GM18508 (cell line): ENCODE results near the gene TMEM266.
"Not testable (repeated sequence)": the region's sequence is repeated elsewhere in the genome, so short reads cannot be mapped to it uniquely, and the experiment has no call there.

Experiments
- ATAC-seq: cut with Tn5 transposase; IDR thresholded peaks from one replicate; pipeline ENCODE4 v1.9.1; 2021; ENCODE audit warnings: moderate number of reproducible peaks; ENCODE audit not compliant: insufficient read depth, unreplicated experiment

The TMEM266 gene, protein sequence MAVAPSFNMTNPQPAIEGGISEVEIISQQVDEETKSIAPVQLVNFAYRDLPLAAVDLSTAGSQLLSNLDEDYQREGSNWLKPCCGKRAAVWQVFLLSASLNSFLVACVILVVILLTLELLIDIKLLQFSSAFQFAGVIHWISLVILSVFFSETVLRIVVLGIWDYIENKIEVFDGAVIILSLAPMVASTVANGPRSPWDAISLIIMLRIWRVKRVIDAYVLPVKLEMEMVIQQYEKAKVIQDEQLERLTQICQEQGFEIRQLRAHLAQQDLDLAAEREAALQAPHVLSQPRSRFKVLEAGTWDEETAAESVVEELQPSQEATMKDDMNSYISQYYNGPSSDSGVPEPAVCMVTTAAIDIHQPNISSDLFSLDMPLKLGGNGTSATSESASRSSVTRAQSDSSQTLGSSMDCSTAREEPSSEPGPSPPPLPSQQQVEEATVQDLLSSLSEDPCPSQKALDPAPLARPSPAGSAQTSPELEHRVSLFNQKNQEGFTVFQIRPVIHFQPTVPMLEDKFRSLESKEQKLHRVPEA

DNA sequence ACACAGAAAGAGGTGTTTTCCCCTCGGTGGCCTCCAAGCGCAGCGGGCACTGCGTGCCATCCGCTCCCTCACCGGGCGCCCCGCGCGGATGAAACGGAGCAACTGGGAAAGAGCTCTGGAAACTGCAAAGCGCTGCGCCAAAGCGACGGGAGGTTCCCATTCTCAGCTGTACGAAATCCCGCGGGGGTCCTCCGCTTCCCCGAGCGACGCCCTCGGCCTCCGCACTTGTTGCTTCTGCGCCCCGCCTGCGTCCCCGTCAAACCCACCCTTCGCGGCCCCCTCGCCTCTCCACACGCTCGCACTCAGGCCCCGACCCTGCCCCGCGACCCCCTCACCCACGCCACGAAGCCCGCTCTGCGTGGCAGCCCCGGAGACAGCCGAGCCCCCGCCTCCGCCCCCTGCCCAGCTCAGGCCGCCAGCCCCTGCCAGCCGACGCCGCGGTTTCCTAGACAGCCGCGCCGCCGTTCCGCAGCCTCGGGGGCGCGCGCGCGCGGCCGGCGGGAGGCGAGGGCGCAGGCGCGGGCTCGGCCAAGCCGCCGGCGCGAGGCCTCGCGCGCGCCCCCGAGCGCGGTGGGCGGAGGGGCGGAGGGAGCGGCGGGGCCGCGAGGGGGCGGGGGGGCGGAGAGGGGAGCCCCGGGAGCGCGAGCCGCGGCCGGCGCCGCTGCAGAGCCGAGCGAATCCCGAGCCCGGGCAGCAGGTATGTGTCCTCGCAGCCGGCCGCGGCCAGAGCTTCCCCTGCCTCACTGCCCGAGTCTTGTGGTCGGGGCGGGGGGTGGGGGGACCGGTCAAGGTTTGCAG is at the start of gene TMEM266:
TMEM266 (plus strand) TSS at position 666 of the 798 bp plus-strand sequence. CDS start 74,279 bp downstream, outside the sequence.
- ATAC-seq = no peak

- ATAC-seq = no peak
These were observed 49.2 kb upstream of the TMEM266 start for GRCh38 chr15:76010613-76011012.

DNA sequence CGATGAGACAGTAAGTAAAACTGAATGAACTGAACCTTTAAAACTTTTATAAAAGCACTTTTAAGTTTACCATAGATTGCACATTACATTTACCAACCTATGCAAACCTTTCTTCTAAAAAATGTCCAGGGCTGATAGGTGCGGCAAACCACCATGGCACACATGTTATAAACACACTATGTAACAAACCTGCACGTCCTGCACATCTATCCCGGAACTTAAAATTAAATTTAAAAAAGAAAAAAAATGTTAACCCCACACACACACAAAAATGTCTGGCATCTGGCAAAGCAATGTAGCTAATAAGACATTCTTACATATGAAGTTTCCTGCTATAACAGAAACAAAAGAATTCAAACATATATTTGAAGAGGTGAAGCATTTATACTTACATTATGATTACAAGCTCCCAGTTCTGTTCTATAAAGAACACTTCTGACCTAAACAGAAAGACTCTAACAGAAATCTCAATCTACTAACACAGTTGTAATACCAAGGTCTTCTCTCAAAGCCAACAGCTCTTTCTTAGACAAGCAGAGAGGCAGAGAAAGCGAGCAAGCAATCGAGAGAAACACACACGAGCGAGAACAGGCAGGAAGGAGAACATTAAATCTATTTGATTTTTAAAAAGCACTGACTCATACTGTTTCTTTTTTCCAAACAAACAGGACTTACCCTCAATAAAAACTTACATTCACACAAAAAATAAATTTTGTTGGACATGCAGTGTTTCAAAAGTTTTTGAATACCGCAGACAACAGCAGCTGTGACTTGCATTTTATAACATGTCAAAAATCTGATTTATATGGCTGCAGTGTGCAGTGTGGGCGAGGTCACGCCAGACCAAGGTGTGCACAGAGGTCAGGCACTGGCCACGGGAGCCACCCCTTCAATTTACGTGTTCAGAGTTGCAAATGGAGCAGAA is 47.9 kb upstream of the TMEM266 start, which contains the start of gene NRG4:
NRG4 (minus strand) TSS at position 798 of the 925 bp plus-strand sequence. CDS start 1,194 bp downstream, outside the sequence.
- no peak for ATAC-seq

DNA sequence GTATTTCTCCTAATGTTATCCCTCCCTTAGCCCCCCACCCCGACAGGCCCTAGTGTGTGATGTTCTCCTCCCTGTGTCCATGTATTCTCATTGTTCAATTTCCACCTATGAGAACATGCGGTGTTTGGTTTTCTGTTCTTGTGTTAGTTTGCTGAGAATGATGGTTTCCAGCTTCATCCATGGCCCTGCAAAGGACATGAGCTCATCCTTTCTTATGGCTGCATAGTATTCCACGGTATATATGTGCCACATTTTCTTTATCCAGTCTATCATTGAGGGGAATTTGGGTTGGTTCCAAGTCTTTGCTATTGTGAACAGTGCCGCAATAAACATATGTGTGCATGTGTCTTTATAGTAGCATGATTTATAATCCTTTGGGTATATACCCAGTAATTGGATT is 46.3 kb upstream of the TMEM266 start:
- ATAC-seq = not testable (repeated sequence)

- ATAC-seq = no peak
These were observed 35.6 kb upstream of the TMEM266 start for GRCh38 chr15:76024021-76024768.

DNA sequence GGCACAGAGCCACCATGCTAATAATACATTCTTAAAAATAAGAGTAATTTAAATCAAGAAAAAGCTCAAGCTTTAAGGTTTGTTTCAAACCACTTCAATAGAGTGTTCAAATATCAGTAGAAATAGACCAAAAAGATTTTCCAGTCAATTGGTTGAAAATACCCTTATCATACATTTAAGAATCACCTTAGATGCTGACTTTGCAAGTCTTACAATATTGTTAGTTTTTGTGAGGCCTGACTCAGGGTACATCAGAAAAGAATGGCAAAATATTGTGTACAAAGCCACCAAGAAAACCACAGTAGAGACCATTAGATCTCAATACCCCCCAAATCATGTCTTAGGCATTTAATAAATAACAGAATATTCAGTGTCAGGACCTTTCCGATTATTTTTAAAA is 27.7 kb upstream of the TMEM266 start:
- no peak for ATAC-seq

- ATAC-seq = no peak
These were observed 26.3 kb upstream of the TMEM266 start for GRCh38 chr15:76033438-76033837.

DNA sequence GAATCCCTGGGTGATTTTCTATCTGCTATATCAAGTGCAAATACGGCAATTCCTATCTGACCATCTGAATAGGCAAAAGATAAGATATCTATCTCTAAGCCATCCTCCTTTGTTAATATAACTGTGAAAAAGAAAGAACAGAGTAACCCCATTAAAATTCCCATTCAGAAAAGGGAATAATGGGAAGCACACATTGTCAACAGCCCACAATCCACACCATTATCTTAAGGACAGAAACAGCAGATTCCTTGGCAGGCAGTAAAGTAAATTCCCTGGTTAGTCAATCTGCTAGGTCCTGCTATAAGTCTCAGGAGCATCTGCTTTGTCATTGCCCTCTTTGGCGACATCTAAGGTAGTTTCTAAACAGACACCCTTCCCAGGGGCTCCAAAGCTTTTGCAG is 25.7 kb upstream of the TMEM266 start:
- no peak for ATAC-seq

GRCh38 chr15:76035593-76035992 is 24.2 kb upstream of the TMEM266 start:
- no peak for ATAC-seq

DNA sequence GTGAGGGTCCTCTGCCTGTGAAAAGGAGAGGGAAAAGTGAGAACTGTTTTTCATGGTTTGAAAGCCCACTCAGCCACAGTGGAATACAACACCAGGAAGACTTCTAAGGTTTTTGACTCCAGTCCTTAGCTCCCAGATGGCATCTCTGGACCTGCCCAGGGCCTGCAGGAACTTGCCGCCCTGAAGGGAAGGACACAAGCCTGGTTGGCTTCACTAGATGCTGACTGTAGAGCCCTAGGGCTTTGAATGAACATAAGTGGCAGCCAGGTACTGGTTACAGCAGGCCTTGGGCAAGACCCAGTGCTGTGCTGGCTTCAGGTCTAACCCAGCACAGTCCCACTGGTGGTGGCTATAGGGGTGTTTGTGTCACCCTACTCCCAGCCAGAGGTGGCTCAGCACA is 21.3 kb upstream of the TMEM266 start:
- no peak for ATAC-seq

GRCh38 chr15:76054201-76054600 is 5.6 kb upstream of the TMEM266 start:
- not testable (repeated sequence) for ATAC-seq

DNA sequence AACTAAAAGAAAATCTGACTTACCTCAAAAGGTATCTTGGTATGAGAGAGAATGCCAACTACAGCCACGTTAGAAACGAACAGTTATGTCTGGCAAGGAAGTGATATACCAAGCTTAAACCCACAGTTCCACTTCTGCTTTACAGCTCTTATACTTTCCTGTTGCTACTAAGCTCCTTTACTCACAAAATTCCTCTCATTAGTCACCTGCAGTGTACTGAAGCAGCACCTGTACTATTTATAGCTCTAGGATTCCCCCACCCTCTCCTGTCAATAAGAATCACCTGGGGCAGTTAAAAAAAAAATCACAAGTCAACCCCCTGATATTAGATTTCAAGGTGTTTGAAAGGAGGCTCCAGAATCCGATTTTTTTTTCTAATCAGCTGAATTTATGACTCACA is 2.9 kb upstream of the TMEM266 start:
- ATAC-seq = peak; percentile 43

- ATAC-seq = no peak
These were observed 2.3 kb upstream of the TMEM266 start for GRCh38 chr15:76057332-76058000.

DNA sequence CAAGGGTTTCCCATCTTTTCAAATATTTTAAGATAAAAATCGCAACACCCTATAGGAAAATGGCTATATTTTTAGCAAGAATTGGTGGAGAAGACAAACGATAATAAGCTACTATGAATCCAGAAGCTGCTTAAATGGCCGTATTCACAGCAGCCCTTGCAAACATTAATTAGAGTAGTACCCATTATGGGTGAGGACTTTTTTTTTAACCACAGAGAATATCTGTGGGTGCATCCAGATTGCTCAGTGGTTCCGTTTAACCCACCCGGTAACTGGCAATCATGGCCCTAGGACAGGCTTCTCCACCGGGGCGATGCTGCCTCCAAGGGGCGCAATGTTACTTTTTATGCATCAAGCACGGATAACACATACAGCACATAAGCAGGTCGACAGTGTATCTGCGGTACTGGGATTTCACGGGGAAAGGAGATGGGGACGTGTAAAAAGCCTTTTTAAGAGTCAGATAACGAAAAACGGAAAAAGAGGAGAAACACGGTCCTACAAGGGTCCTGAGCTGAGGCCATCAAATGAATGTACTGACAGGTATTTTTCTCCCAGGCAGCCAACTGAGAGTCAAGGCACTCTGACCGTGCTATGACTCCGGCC is 968 bp upstream of the TMEM266 start:
- no peak for ATAC-seq

GRCh38 chr15:76060118-76060989 is 569 bp downstream of the TMEM266 start:
- ATAC-seq = no peak

GRCh38 chr15:76061700-76062099 is 1.9 kb downstream of the TMEM266 start:
- ATAC-seq = no peak

DNA sequence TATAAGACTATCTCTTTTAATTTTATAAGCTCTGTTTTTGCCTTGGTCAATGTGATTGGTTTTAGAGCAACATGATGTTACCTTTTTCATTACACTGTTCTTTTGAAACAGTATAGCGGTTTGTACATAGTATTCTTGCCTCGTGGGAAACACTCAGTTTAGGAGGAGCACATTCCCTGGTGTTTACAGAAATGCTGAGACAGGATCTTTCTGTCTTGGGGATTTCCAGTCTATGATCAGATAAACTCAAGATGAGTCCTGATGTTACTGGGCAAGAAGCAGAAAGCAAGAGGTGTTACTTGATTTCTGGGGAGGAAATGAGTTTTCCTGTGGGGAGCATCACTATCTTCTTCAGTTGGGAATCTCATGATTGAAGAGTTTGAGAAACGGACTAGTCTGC is 2.5 kb downstream of the TMEM266 start:
- no peak for ATAC-seq
